AG04449 (cell line): ENCODE results near the gene PLK2.

Experiments used
- CTCF ChIA-PET: fragments of 350-600 bp; formaldehyde crosslinking; extraction: SDS; loops from one replicate; lab custom pipeline; 2021; ENCODE audit warnings: antibody characterized with exemption; lab: Yijun Ruan, JAX
- POLR2A ChIA-PET: fragments of 400-600, 350-600 bp; formaldehyde crosslinking; extraction: SDS; loops from one replicate; lab custom pipeline; 2020; ENCODE audit warnings: antibody characterized with exemption, inconsistent platforms; lab: Yijun Ruan, JAX
- DNase-seq: peaks from one replicate; pipeline ENCODE4 v3.0.0-alpha.2; 2010; ENCODE audit warnings: low read depth, low spot score
- H3K4me3 ChIP-seq: 2 replicates; pipeline ENCODE4 v1.5.1; 2011; ENCODE audit warnings: low read depth, mild to moderate bottlenecking, control low read depth, low read length
- CTCF ChIP-seq: IDR thresholded peaks from one replicate; pipeline ENCODE4 v1.5.1; 2011; ENCODE audit warnings: mild to moderate bottlenecking, moderate library complexity, low read length, control low read depth, inconsistent platforms; ENCODE audit not compliant: insufficient read depth; ENCODE audit errors: missing control alignments

Gene PLK2

GRCh38 chr5:58496488-58496887 lies 36.6 kb upstream of the PLK2 start:
- DNase-seq: no peak
- POLR2A ChIA-PET: no interaction called here
- CTCF ChIA-PET: interaction anchor here (1.0 to 14.0 kb wide), 4 partner anchors 10 to 354 kb away, joined by 3 to 202 read pairs (median 19); no protein-coding TSS in a partner anchor
- H3K4me3 ChIP-seq: no peak overlapping the region
- TF ChIP-seq CTCF: no peak

- DNase-seq: no peak
- ChIA-PET CTCF (interaction anchor here (14.0 kb wide), 1 partner anchor 357 kb away, joined by 202 read pairs; no protein-coding TSS in a partner anchor), POLR2A (no interaction called here)
- H3K4me3 ChIP-seq: no peak overlapping the region
- TF ChIP-seq CTCF: no peak
Observed at GRCh38 chr5:58493141-58493540, 33.3 kb upstream of the PLK2 start.

- H3K4me3 ChIP-seq: no peak within 1 kb of the TSS
- DNase-seq: no peak
- no peak for TF ChIP-seq CTCF
- CTCF ChIA-PET: interaction anchor here (14.0 kb wide), 1 partner anchor 359 kb away, joined by 202 read pairs; no protein-coding TSS in a partner anchor
- POLR2A ChIA-PET: no interaction called here
Observed at GRCh38 chr5:58491216-58491892, 31.5 kb upstream of the PLK2 start, which contains the start of gene GAPT. Gene GAPT (plus strand): TSS chr5:58491435. CDS start chr5:58494537, 3,102 bp downstream.

GRCh38 chr5:58490402-58491050 lies 30.6 kb upstream of the PLK2 start:
- ChIA-PET CTCF (interaction anchor here (2.3 to 14.0 kb wide), 2 partner anchors 9 to 360 kb away, joined by 8 to 202 read pairs; no protein-coding TSS in a partner anchor), POLR2A (no interaction called here)
- no peak for TF ChIP-seq CTCF
- DNase-seq: no peak
- H3K4me3 ChIP-seq: no peak overlapping the region

GRCh38 chr5:58486290-58486689 lies 26.4 kb upstream of the PLK2 start:
- ChIA-PET POLR2A (no interaction called here), CTCF (interaction anchor here (0.7 to 1.7 kb wide), 4 partner anchors 11 to 1188 kb away, joined by 3 to 5 read pairs (median 3); no protein-coding TSS in a partner anchor)
- no peak for DNase-seq
- H3K4me3 ChIP-seq: no peak overlapping the region
- no peak for TF ChIP-seq CTCF

GRCh38 chr5:58484505-58484904 lies 24.6 kb upstream of the PLK2 start:
- ChIA-PET POLR2A (no interaction called here), CTCF (no interaction called here)
- no peak for TF ChIP-seq CTCF
- DNase-seq: no peak
- no peak overlapping the region for H3K4me3 ChIP-seq
